ENCODE results near the gene KRTAP4-7.
"Not testable (repeated sequence)": the region's sequence is repeated elsewhere in the genome, so short reads cannot be mapped to it uniquely, and the experiment has no call there.

The KRTAP4-7 gene

GRCh38 chr17:41098042-41098441, 14.1 kb downstream of the KRTAP4-7 start, which contains the start of gene KRTAP4-8:
Gene KRTAP4-8, minus strand, starts transcription at chr17:41098142. Its CDS starts 58 bp downstream, at chr17:41098084.
- no peak within 1 kb of the TSS for H3K27ac ChIP-seq (ENCODE audit: low read length)
- no peaks in the 10 kb centered on the region for H4K20me1 ChIP-seq (ENCODE audit: insufficient read depth, low read length)
- H3K9me2 ChIP-seq (replicated peaks; ENCODE audit: insufficient read depth, low read length), result no peaks in the 10 kb centered on the region
- H3K9ac ChIP-seq (ENCODE audit: low read length), result no peak within 1 kb of the TSS
- H3K4me3 ChIP-seq (ENCODE audit: low read length), result no peak within 1 kb of the TSS
- DNase-seq, result no peak
- H3F3A ChIP-seq (ENCODE audit: insufficient read depth, low read length), result no peaks in the 10 kb centered on the region
- TF ChIP-seq CTCF (IDR thresholded peaks at IDR 0.05; ENCODE audit: low read length), result no peak
- TF ChIP-seq EZH2 (optimal IDR thresholded peaks at IDR 0.05; ENCODE audit: low read depth, low read length), result no peak
- TF ChIP-seq EZH2phosphoT487 (IDR thresholded peaks at IDR 0.05; ENCODE audit: low read length), result no peak
- H2AFZ ChIP-seq (ENCODE audit: low read length), result no peak within 1 kb of the TSS
- H3K9me3 ChIP-seq (replicated peaks; ENCODE audit: insufficient read depth, low read length), result no peaks in the 10 kb centered on the region
- no peaks in the 10 kb centered on the region for H3K79me2 ChIP-seq (ENCODE audit: low read length)
- H3K4me2 ChIP-seq (ENCODE audit: low read depth, low read length), result no peak within 1 kb of the TSS
- no peaks in the 10 kb centered on the region for H3K36me3 ChIP-seq (replicated peaks; ENCODE audit: insufficient read depth, low read length)
- H3K27me3 ChIP-seq (replicated peaks; ENCODE audit: insufficient read depth, low read length), result no peaks in the 10 kb centered on the region
- H3K4me1 ChIP-seq (ENCODE audit: low read length), result no peaks in the 10 kb centered on the region

GRCh38 chr17:41098481-41098880, 14.5 kb downstream of the KRTAP4-7 start:
- Histone ChIP-seq H3K79me2 (ENCODE audit: low read length) (no peaks in the 10 kb centered on the region), H4K20me1 (ENCODE audit: insufficient read depth, low read length) (no peaks in the 10 kb centered on the region), H2AFZ (ENCODE audit: low read length) (no peak overlapping the region), H3K27ac (ENCODE audit: low read length) (no peak overlapping the region), H3K27me3 (replicated peaks; ENCODE audit: insufficient read depth, low read length) (no peaks in the 10 kb centered on the region), H3K9me3 (replicated peaks; ENCODE audit: insufficient read depth, low read length) (no peaks in the 10 kb centered on the region), H3K9me2 (replicated peaks; ENCODE audit: insufficient read depth, low read length) (no peaks in the 10 kb centered on the region), H3K36me3 (replicated peaks; ENCODE audit: insufficient read depth, low read length) (no peaks in the 10 kb centered on the region), H3K4me1 (ENCODE audit: low read length) (no peaks in the 10 kb centered on the region), H3K4me3 (ENCODE audit: low read length) (no peak overlapping the region), H3K9ac (ENCODE audit: low read length) (no peak overlapping the region), H3F3A (ENCODE audit: insufficient read depth, low read length) (no peaks in the 10 kb centered on the region), H3K4me2 (ENCODE audit: low read depth, low read length) (no peak overlapping the region)
- TF ChIP-seq CTCF (IDR thresholded peaks at IDR 0.05; ENCODE audit: low read length) (no peak), EZH2 (optimal IDR thresholded peaks at IDR 0.05; ENCODE audit: low read depth, low read length) (no peak), EZH2phosphoT487 (IDR thresholded peaks at IDR 0.05; ENCODE audit: low read length) (no peak)
- no peak for DNase-seq

GRCh38 chr17:41099682-41100480, 15.9 kb downstream of the KRTAP4-7 start:
- H3K27me3 ChIP-seq (replicated peaks; ENCODE audit: insufficient read depth, low read length); DNase-seq; H3K4me1 ChIP-seq (ENCODE audit: low read length): not testable (repeated sequence)

GRCh38 chr17:41101586-41102259, 17.8 kb downstream of the KRTAP4-7 start, which contains the start of gene KRTAP4-16:
Gene KRTAP4-16, minus strand, starts transcription at chr17:41102209. Its CDS starts 0 bp downstream, at chr17:41102209.
- H3K27me3 ChIP-seq (replicated peaks; ENCODE audit: insufficient read depth, low read length), result no peaks in the 10 kb centered on the region
- no peak within 1 kb of the TSS for H3K27ac ChIP-seq (ENCODE audit: low read length)
- H3F3A ChIP-seq (ENCODE audit: insufficient read depth, low read length), result no peaks in the 10 kb centered on the region
- no peaks in the 10 kb centered on the region for H3K4me1 ChIP-seq (ENCODE audit: low read length)
- TF ChIP-seq CTCF (IDR thresholded peaks at IDR 0.05; ENCODE audit: low read length) (no peak), EZH2phosphoT487 (IDR thresholded peaks at IDR 0.05; ENCODE audit: low read length) (no peak)
- no peak within 1 kb of the TSS for H3K9ac ChIP-seq (ENCODE audit: low read length)
- no peak within 1 kb of the TSS for H3K4me3 ChIP-seq (ENCODE audit: low read length)
- no peaks in the 10 kb centered on the region for H3K36me3 ChIP-seq (replicated peaks; ENCODE audit: insufficient read depth, low read length)
- no peaks in the 10 kb centered on the region for H4K20me1 ChIP-seq (ENCODE audit: insufficient read depth, low read length)
- no peak within 1 kb of the TSS for H3K4me2 ChIP-seq (ENCODE audit: low read depth, low read length)
- H3K9me3 ChIP-seq (replicated peaks; ENCODE audit: insufficient read depth, low read length), result no peaks in the 10 kb centered on the region
- H3K79me2 ChIP-seq (ENCODE audit: low read length), result no peaks in the 10 kb centered on the region
- H3K9me2 ChIP-seq (replicated peaks; ENCODE audit: insufficient read depth, low read length), result no peaks in the 10 kb centered on the region
- no peak for DNase-seq
- H2AFZ ChIP-seq (ENCODE audit: low read length), result no peak within 1 kb of the TSS

More at GRCh38 chr17:41099682-41100480, 15.9 kb downstream of the KRTAP4-7 start:
- not testable (repeated sequence) for H3K4me3 ChIP-seq (ENCODE audit: low read length); H3K9me2 ChIP-seq (replicated peaks; ENCODE audit: insufficient read depth, low read length); H3K79me2 ChIP-seq (ENCODE audit: low read length); H3K36me3 ChIP-seq (replicated peaks; ENCODE audit: insufficient read depth, low read length); H3K9me3 ChIP-seq (replicated peaks; ENCODE audit: insufficient read depth, low read length); H3K9ac ChIP-seq (ENCODE audit: low read length); H2AFZ ChIP-seq (ENCODE audit: low read length); H4K20me1 ChIP-seq (ENCODE audit: insufficient read depth, low read length); H3F3A ChIP-seq (ENCODE audit: insufficient read depth, low read length); H3K27ac ChIP-seq (ENCODE audit: low read length); H3K4me2 ChIP-seq (ENCODE audit: low read depth, low read length)
